PC-3 (cell line): ENCODE data around the gene COL9A1. TPM values are rescaled to one million over a fixed set of nuclear protein-coding genes. Genes with fewer than 3 reads are reported as not detected.
A peak's percentile ranks its signal among the peaks of the same experiment; 100 is the strongest.

Experiments
- ATAC-seq: fragments of 200-7000 bp; cut with Tn5 transposase; 2 replicates; pipeline ENCODE4 v1.9.1; 2020; ENCODE audit warnings: mild to moderate bottlenecking, moderate library complexity
- BruUV-seq: library from RNA; stranded (reverse); fragments of 400-500 nt; replicated peaks from 2 replicates; lab custom pipeline; 2021; lab: Mats Ljungman, UMichigan
- CTCF ChIA-PET: fragments of 300-600 bp; sonication (Branson Sonifier 250); formaldehyde crosslinking; loops from one replicate; lab custom pipeline; 2022; ENCODE audit warnings: antibody characterized with exemption; lab: Charles Lee
- POLR2A ChIA-PET: fragments of 300-600 bp; sonication (Branson Sonifier 250); formaldehyde crosslinking; loops from one replicate; lab custom pipeline; 2022; ENCODE audit warnings: antibody characterized with exemption; ENCODE audit not compliant: unreplicated experiment; lab: Charles Lee
- DNase-seq: peaks from one replicate; pipeline ENCODE4 v3.0.0-alpha.2; 2015
- H2AFZ ChIP-seq: fragments of 300-600 bp; sonication (generic); 2 replicates; pipeline ENCODE4 v1.6.0; 2016; ENCODE audit warnings: antibody characterized with exemption, low read length
- H3F3A ChIP-seq: fragments of 300-600 bp; sonication (generic); one replicate; pipeline ENCODE4 v1.6.0; 2017; ENCODE audit warnings: antibody characterized with exemption, low read length, control low read depth, mild to moderate bottlenecking; ENCODE audit not compliant: unreplicated experiment
- H3K27ac ChIP-seq: fragments of 300-600 bp; sonication (generic); 2 replicates; pipeline ENCODE4 v1.5.1; 2016; ENCODE audit warnings: mild to moderate bottlenecking, low read length
- H3K27me3 ChIP-seq: fragments of 300-600 bp; sonication (generic); 2 replicates; pipeline ENCODE4 v1.6.1; 2016; ENCODE audit warnings: low read length, mixed read lengths
- H3K36me3 ChIP-seq: fragments of 300-600 bp; sonication (generic); 2 replicates; pipeline ENCODE4 v1.6.1; 2016; ENCODE audit warnings: low read depth, mixed run types, low read length, mixed read lengths
- H3K4me1 ChIP-seq: fragments of 300-600 bp; sonication (generic); 2 replicates; pipeline ENCODE4 v1.5.1; 2016; ENCODE audit warnings: low read length; ENCODE audit not compliant: insufficient read depth
- H3K4me2 ChIP-seq: fragments of 300-600 bp; sonication (generic); 2 replicates; pipeline ENCODE4 v1.6.0; 2016; ENCODE audit warnings: low read length
- H3K4me3 ChIP-seq: fragments of 300-600 bp; sonication (generic); 2 replicates; pipeline ENCODE4 v1.5.1; 2016; ENCODE audit warnings: mild to moderate bottlenecking, low read length, mixed read lengths
- H3K79me2 ChIP-seq: fragments of 300-600 bp; sonication (generic); 2 replicates; pipeline ENCODE4 v1.6.1; 2017; ENCODE audit warnings: low read length, mixed read lengths
- H3K9ac ChIP-seq: fragments of 300-600 bp; sonication (generic); 2 replicates; pipeline ENCODE4 v1.6.0; 2016; ENCODE audit warnings: mild to moderate bottlenecking, low read length
- H3K9me2 ChIP-seq: fragments of 300-600 bp; sonication (generic); replicated peaks from 2 replicates; pipeline ENCODE4 v1.6.1; 2016; ENCODE audit warnings: mixed run types, low read length, mixed read lengths
- H3K9me3 ChIP-seq: fragments of 300-600 bp; sonication (generic); 2 replicates; pipeline ENCODE4 v1.6.1; 2016; ENCODE audit warnings: low read length, mixed read lengths
- H4K20me1 ChIP-seq: fragments of 300-600 bp; sonication (generic); 2 replicates; pipeline ENCODE4 v1.6.1; 2016; ENCODE audit warnings: low read length, mixed read lengths
- CTCF ChIP-seq: fragments of 300-600 bp; sonication (generic); conservative IDR thresholded peaks from 2 replicates; pipeline ENCODE4 v1.5.1; 2017; ENCODE audit warnings: antibody characterized with exemption, low read depth, mild to moderate bottlenecking, low read length
- EZH2 ChIP-seq: fragments of 300-600 bp; sonication (generic); IDR thresholded peaks from one replicate; pipeline ENCODE4 v1.6.1; 2017; ENCODE audit warnings: antibody characterized with exemption, mild to moderate bottlenecking, low read length; ENCODE audit not compliant: unreplicated experiment
- EZH2phosphoT487 ChIP-seq: fragments of 300-600 bp; sonication (generic); IDR thresholded peaks from 2 replicates; pipeline ENCODE4 v1.6.1; 2018; ENCODE audit warnings: mild to moderate bottlenecking, antibody characterized with exemption, low read length, borderline replicate concordance
- intact Hi-C: fragments of 100-400 bp; cut with micrococcal nuclease; formaldehyde crosslinking; loops from 2 replicates; pipeline ENCODE4 v1.9.0; 2023
- total RNA-seq: library from RNA; depleted of rRNA; stranded (reverse); fragments of >200 nt; gene quantifications from 2 replicates; pipeline ENCODE4 v1.2.3, GENCODE V29; 2014

COL9A1 gene
- total RNA-seq, 1 experiment from 2014 or later, result not detected

GRCh38 chr6:70258483-70258882 is 44.4 kb downstream of the COL9A1 start:
- H3K27me3 ChIP-seq, result no peaks in the 10 kb centered on the region
- TF ChIP-seq EZH2 (no peak), CTCF (no peak), EZH2phosphoT487 (no peak)
- H3K79me2 ChIP-seq, result no peaks in the 10 kb centered on the region
- H3K4me1 ChIP-seq, result no peaks in the 10 kb centered on the region
- ChIA-PET CTCF (no interaction called here), POLR2A (no interaction called here)
- no peaks in the 10 kb centered on the region for H3K9me2 ChIP-seq
- DNase-seq (no peak), ATAC-seq (no peak)
- H4K20me1 ChIP-seq, result no peaks in the 10 kb centered on the region
- no peak overlapping the region for H3K4me2 ChIP-seq
- H3K36me3 ChIP-seq, result no peaks in the 10 kb centered on the region
- H3F3A ChIP-seq, result no peaks in the 10 kb centered on the region
- H3K9me3 ChIP-seq, result no peaks in the 10 kb centered on the region
- intact Hi-C loops, result no loop called here
- H2AFZ ChIP-seq, result no peak overlapping the region
- no peak overlapping the region for H3K9ac ChIP-seq
- no TSS peak for BruUV-seq
- no peak overlapping the region for H3K4me3 ChIP-seq
- no peak overlapping the region for H3K27ac ChIP-seq

GRCh38 chr6:70257768-70258273 is 45.1 kb downstream of the COL9A1 start:
- Histone ChIP-seq H3K36me3 (no peaks in the 10 kb centered on the region), H3K27ac (no peak overlapping the region), H3K4me1 (no peaks in the 10 kb centered on the region), H2AFZ (no peak overlapping the region), H3K4me2 (no peak overlapping the region), H4K20me1 (no peaks in the 10 kb centered on the region), H3K79me2 (no peaks in the 10 kb centered on the region), H3F3A (no peaks in the 10 kb centered on the region), H3K4me3 (no peak overlapping the region), H3K9ac (no peak overlapping the region), H3K9me2 (no peaks in the 10 kb centered on the region), H3K27me3 (no peaks in the 10 kb centered on the region), H3K9me3 (no peaks in the 10 kb centered on the region)
- intact Hi-C loops, result no loop called here
- DNase-seq (peak; percentile 16), ATAC-seq (no peak)
- no TSS peak for BruUV-seq
- no peak for TF ChIP-seq EZH2phosphoT487
- ChIA-PET CTCF (no interaction called here), POLR2A (no interaction called here)

DNA sequence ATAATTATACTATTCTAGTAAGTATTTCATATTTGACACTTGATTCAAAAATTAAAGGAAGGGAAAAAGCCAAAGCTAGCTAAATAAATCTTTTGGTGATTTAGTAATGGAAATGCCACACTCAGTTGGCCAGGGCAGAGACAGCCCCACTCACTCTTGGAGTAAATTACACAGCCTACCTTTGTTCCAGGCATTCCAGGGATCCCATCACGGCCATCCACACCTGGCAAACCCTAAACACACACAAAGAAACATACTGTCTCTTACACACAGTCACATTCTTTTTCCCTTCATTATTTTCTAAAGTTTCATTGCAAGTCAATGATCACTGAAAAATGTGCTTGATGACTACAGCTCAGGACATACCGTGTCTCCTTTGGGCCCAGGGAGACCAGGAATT is 48.1 kb downstream of the COL9A1 start:
- TF ChIP-seq CTCF (no peak), EZH2 (no peak), EZH2phosphoT487 (no peak)
- intact Hi-C loops, result no loop called here
- CTCF ChIA-PET, result no interaction called here

More for the DNA sequence above, 48.1 kb downstream of the COL9A1 start:
- DNase-seq (no peak), ATAC-seq (no peak)
- H3F3A ChIP-seq, result no peaks in the 10 kb centered on the region
- peaks cover 9% of the 10 kb centered on the region; the same call in 1 of the 2 replicates for H3K27me3 ChIP-seq
- H3K4me2 ChIP-seq, result no peak overlapping the region
- POLR2A ChIA-PET, result no interaction called here
- H3K79me2 ChIP-seq, result no peaks in the 10 kb centered on the region
- H3K9me2 ChIP-seq, result no peaks in the 10 kb centered on the region
- no peaks in the 10 kb centered on the region for H4K20me1 ChIP-seq
- H2AFZ ChIP-seq, result no peak overlapping the region
- no peak overlapping the region for H3K27ac ChIP-seq
- no peaks in the 10 kb centered on the region for H3K4me1 ChIP-seq
- no peaks in the 10 kb centered on the region for H3K36me3 ChIP-seq
- H3K9ac ChIP-seq, result no peak overlapping the region
- no peaks in the 10 kb centered on the region for H3K9me3 ChIP-seq
- no peak overlapping the region for H3K4me3 ChIP-seq
- no TSS peak for BruUV-seq
